Hematopoietic multipotent progenitor cell treated with erythropoietin and hydrocortisone succinate and interleukin-3 and kit ligand, for 6 days (in vitro differentiated cells): ENCODE data around the gene SNRPA.
"Not testable (repeated sequence)": the region's sequence is repeated elsewhere in the genome, so short reads cannot be mapped to it uniquely, and the experiment has no call there.

Experiments used
- DNase-seq: peaks from one replicate; pipeline ENCODE4 v3.0.0-alpha.2; 2015

Gene SNRPA

GRCh38 chr19:40777937-40778705 lies 27.1 kb downstream of the SNRPA start, which contains the start of gene RAB4B:
TSS of gene RAB4B (plus strand) at chr19:40778247. CDS start at chr19:40778376, 129 bp downstream.
- DNase-seq: peak; percentile 100

DNA sequence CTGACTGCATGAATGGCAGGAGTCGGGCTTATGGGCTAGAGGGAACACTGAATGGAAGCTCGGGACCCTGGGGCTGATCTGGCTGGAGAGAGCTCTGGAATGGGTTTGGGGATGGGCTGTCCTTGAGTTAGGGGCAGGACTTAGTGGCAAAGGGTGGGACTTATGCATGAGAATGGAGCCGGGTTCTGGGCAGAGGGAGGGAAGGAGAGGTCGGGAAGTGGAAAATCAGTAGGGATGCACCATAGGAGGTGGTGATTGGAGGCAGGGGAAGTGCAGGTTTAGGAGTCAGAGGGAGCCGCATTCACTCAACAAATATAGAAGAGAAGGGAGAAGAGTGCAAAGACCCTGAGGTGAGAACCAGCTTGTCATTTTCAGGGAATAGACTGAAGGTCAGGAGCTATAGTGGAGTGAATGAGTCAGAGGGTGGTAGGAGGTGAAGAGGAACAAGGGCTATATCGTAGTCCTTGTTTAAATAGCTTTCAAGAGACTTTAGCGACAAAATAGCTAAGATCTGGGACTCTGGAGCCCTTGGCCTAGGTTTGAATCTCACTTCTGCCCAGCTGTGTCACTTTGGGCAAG lies 27.8 kb downstream of the SNRPA start:
- DNase-seq: no peak

DNA sequence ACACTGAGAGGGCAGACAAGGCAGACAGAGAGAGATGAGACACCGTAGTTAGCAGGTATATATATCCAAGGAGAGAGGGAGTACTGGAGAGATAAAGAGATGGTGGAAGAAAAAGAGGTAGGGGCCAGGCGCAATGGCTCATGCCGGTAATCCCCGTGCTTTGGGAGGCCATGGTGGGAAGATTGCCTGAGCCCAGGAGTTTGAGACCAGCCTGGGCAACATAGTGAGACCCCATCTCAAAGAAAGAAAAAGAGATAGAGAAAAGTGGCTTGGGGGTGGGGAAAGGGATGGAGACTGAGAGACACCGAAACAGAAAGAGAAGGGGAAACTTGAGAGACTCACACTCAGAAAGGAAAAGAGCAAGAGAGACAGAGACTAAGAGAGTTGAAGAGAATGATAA lies 29.6 kb downstream of the SNRPA start:
- DNase-seq: no peak

DNA sequence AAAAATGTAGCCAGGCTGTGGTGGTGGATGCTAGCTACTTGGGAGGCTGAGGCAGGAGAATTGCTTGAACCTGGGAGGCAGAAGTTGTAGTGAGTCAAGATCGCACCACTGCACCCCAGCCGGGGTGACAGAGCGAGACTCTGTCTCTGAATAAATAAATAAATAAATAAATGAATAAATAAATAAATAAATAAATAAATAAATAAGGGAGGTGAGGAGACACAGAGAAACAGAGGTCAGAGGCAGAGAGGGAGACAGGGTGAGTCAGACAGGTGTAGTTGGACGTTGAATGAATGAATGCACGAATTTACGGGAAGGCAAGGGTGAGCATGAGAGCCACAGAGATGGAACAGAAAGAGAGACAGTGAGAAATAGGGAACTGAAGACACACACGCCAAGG lies 30.1 kb downstream of the SNRPA start:
- no peak for DNase-seq

DNA sequence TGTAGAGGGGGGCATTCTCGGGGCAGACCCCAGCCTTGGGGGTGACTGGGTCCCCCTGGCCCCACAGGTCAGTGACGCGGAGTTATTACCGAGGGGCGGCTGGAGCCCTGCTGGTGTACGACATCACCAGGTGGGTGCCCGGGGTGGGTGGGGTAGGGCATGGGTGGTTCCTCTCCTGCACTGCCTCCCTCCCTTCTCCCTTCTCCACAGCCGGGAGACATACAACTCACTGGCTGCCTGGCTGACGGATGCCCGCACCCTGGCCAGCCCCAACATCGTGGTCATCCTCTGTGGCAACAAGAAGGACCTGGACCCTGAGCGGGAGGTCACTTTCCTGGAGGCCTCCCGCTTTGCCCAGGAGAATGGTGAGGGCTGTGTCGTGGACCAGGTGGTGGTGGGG lies 32.7 kb downstream of the SNRPA start:
- no peak for DNase-seq

DNA sequence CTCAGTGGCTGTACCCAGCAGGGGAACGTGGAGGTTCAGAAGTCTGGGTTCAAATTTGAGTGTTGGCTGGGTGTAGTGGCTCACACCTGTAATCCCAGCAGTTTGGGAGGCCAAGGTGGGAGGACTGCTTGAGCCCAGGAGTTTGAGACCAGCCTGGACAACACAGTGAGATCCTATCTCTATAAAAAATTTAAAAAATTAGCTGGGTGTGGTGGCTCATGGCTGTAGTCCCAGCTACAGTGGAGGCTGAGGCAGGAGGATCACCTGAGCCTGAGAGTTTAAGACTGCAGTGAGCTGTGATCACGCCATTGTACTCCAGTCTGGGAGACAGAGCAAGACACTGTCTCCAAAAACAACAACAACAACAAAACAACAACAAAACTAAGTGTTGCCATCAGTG lies 33.1 kb downstream of the SNRPA start:
- not testable (repeated sequence) for DNase-seq

- DNase-seq: no peak
Observed at GRCh38 chr19:40785526-40785925, 34.5 kb downstream of the SNRPA start.

DNA sequence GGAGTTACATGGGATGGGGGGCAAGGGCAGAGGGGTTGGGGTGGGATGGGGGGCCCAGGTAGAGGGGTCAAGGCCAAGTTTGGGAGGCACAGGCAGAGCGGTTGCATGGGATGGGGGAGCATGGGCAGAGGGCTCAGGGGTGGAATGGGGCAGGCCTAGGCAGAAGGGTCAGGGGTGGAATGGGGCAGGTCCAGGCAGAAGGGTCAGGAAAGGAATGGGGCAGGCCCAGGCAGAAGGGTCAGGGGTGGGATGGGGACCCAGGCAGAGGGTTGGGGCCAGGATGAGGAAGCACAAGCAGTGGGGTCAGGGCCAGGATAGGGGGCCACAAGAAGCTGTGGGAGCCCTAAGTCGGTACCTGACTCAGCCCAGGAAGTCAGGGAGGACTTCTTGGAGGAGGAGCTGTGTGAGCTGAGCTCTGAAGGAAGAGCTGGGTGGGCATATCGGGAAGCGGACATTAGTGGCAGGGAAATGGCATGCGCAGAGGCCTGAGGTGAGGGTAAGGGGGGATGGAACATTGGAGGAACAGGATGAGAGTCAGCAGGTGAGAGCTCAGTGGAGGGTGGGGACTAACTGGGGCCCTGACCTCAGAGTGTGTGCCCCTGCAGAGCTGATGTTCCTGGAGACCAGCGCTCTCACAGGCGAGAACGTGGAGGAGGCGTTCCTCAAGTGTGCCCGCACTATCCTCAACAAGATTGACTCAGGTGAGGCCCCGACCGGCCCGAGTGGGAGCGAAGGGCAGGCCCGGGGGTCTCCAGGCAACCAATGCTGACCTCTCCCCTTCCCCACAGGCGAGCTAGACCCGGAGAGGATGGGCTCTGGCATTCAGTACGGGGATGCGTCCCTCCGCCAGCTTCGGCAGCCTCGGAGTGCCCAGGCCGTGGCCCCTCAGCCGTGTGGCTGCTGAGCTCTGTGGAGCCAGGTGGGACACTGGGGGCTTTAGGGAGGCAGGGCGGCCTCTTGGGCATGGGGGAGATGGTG lies 35.3 kb downstream of the SNRPA start:
- DNase-seq: no peak

- no peak for DNase-seq
Observed at GRCh38 chr19:40791349-40791748, 40.3 kb downstream of the SNRPA start.

GRCh38 chr19:40791996-40792395 lies 41.0 kb downstream of the SNRPA start:
- no peak for DNase-seq

DNA sequence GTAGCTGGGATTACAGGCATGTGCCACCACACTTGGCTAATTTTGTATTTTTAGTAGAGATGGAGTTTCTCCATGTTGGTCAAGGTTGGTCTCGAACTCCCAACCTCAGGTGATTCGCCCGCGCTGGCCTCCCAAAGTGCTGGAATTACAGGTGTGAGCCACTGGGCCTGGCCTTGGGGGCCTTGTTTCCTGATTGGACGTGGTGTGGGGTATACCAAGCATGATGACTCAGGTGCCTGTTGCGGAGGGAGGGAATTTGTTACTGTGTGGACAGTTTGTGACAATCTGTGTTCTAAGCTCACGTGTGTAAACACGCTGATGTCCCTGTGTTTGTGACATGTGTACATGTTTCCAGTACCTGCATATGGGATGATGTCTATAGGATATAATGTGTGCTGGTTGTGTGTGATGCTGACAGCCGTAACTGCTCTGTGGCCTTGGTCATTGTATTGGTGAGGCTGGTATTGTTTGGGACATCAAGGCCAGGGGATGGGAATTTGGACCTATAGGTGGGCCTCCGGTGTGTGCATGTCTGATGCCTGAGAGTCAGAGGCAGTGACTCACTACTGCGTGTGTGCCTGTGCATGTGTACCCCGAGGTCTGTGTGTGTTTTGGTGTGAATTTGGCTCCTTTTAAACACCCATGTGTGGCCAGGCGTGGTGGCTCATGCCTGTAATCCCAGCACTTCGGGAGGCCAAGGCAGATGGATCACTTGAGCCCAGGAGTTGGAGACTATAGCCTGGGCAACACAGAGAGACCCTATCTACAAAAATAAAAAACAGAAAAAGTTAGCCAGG lies 46.4 kb downstream of the SNRPA start:
- no peak for DNase-seq

DNA sequence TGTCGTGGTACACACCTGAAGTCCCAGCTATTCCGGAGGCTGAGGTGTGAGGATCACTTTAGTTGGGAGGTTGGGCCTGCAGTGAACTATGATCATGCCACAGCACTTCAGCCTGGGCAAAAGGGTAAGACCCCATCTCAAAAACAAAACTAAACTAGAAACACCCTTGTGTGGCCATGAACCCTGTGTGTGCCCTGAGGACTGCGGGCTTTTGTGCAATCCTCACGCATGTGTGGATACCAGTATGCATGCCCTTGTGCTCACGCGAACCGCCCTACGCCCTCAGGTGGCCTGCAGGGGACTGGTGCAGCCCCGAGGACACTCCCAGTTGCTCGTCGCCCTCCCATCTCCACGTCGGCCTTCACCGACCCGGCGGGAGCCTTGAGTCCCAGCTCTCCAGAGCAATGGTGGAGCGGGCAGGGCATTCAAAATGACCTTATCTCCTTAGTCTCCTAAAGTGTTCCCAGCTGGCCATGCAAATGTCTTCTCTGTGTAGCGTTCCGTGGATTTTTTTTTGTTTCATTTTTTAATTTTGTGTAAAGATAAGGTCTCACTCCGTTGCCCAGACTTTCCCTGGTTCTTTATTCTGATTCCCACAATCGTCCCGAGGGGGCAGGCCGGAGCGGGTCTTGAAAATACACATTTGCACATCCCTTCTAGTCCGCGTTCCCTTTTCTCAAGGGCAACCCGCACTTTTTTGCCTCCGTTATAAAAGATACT lies 47.1 kb downstream of the SNRPA start:
- DNase-seq: peak; percentile 95

DNA sequence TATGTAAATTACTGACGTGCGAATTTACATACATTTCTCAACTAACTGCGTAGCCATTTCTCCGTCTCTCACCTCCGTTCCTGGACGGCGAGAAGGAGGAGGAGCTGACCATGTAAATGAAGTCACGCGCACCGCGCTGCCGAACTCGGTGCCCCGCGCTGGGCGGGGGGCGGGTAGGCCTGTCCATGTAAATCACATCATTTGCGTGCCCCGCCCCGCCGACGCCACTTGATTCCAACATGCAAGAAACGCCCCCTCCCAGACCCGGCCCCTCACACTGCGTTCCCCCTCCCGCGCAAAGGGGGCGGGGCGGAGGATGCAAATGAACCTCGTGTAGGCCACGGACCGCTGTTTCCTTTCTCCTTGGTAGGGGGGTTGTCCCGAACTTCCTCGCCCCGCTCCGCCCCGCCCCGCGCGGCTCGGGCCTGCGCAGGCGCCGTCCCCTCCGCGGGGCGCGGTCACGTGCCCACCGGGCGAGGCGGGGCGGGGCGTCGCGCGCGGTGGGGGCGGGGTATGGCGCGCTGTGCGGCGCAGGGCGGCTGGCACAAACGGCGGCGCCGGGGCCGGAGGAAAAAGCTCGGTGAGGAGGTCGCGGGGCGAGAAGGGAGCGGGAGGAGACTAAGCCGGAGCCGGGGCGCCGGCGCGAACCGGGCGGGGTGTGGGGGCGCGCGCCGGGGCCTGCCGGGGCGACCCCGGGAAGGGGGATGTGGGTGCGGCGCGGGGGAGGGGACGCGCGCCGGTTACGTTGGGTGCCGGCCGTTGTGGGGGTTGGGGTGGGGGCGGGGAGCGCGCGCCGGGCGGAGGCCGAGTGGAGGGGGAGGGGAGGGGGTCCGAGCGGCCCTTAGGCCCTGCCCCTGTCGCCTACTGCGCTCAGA lies 47.9 kb downstream of the SNRPA start, which contains the start of gene EGLN2:
Gene EGLN2, plus strand, starts transcription at position 509 of the 875 bp plus-strand sequence. CDS start 1,382 bp downstream, outside the sequence.
- DNase-seq: peak; percentile 100

GRCh38 chr19:40799558-40800338 lies 48.7 kb downstream of the SNRPA start:
- DNase-seq: peak; percentile 49

GRCh38 chr19:40800339-40800996 lies 49.5 kb downstream of the SNRPA start:
- DNase-seq: no peak

GRCh38 chr19:40800997-40801377 lies 50.0 kb downstream of the SNRPA start:
- DNase-seq: no peak

GRCh38 chr19:40801426-40802299 lies 50.7 kb downstream of the SNRPA start:
- peak; percentile 60 for DNase-seq
